ENCODE data around the gene SGSM2. TPM values are rescaled to one million over a fixed set of nuclear protein-coding genes. Genes with fewer than 3 reads are reported as not detected.

Gene SGSM2
- total RNA-seq, 1 experiment from 2014 or later: 62.0 TPM

GRCh38 chr17:2374549-2375285, 37.4 kb downstream of the SGSM2 start:
- no peak for TF ChIP-seq CTCF (conservative IDR thresholded peaks at IDR 0.05)
- no peak for TF ChIP-seq EZH2 (IDR thresholded peaks at IDR 0.05; ENCODE audit: low read depth)
- Histone ChIP-seq H3K79me2 (ENCODE audit: low read depth) (no peaks in the 10 kb centered on the region), H3K9me3 (ENCODE audit: insufficient read depth, low read depth) (no peaks in the 10 kb centered on the region), H4K20me1 (ENCODE audit: insufficient read depth) (no peaks in the 10 kb centered on the region), H3K4me3 (no peak overlapping the region), H3K4me1 (replicated peaks; ENCODE audit: insufficient read depth) (no peaks in the 10 kb centered on the region), H3K36me3 (ENCODE audit: low read depth) (no peaks in the 10 kb centered on the region), H3K27me3 (ENCODE audit: insufficient read depth, low read depth) (no peaks in the 10 kb centered on the region), H3F3A (ENCODE audit: insufficient read depth, low read depth) (no peaks in the 10 kb centered on the region; the same call in 1 of the 2 replicates), H3K27ac (no peak overlapping the region), H2AFZ (no peak overlapping the region), H3K9me2 (ENCODE audit: insufficient read depth) (no peaks in the 10 kb centered on the region), H3K4me2 (no peak overlapping the region)
- BruUV-seq (replicated peaks): no TSS peak
- no peak for DNase-seq
- ChIA-PET CTCF (no interaction called here), POLR2A (ENCODE audit: unreplicated experiment) (interaction anchor here (0.7 kb wide), 1 partner anchor 382 kb away, joined by 3 read pairs; no protein-coding TSS in a partner anchor)
- intact Hi-C loops (cut with micrococcal nuclease; ENCODE audit: unreplicated experiment): no loop called here

GRCh38 chr17:2375406-2375805, 38.1 kb downstream of the SGSM2 start:
- POLR2A ChIA-PET (ENCODE audit: unreplicated experiment): interaction anchor here (0.7 kb wide), 1 partner anchor 382 kb away, joined by 3 read pairs; no protein-coding TSS in a partner anchor
- Histone ChIP-seq H3K4me1 (replicated peaks; ENCODE audit: insufficient read depth) (no peaks in the 10 kb centered on the region), H3F3A (ENCODE audit: insufficient read depth, low read depth) (no peaks in the 10 kb centered on the region; the same call in 1 of the 2 replicates), H3K36me3 (ENCODE audit: low read depth) (no peaks in the 10 kb centered on the region), H3K27me3 (ENCODE audit: insufficient read depth, low read depth) (no peaks in the 10 kb centered on the region), H3K9me3 (ENCODE audit: insufficient read depth, low read depth) (no peaks in the 10 kb centered on the region), H3K27ac (no peak overlapping the region), H3K79me2 (ENCODE audit: low read depth) (no peaks in the 10 kb centered on the region), H3K9me2 (ENCODE audit: insufficient read depth) (no peaks in the 10 kb centered on the region), H3K4me3 (no peak overlapping the region), H4K20me1 (ENCODE audit: insufficient read depth) (no peaks in the 10 kb centered on the region), H3K4me2 (no peak overlapping the region), H2AFZ (no peak overlapping the region)
- CTCF ChIA-PET: no interaction called here
- DNase-seq: no peak
- no TSS peak for BruUV-seq (replicated peaks)
- no peak for TF ChIP-seq EZH2 (IDR thresholded peaks at IDR 0.05; ENCODE audit: low read depth)
- no peak for TF ChIP-seq CTCF (conservative IDR thresholded peaks at IDR 0.05)
- intact Hi-C loops (cut with micrococcal nuclease; ENCODE audit: unreplicated experiment): no loop called here

GRCh38 chr17:2376107-2376506, 38.8 kb downstream of the SGSM2 start:
- H3K9me2 ChIP-seq (ENCODE audit: insufficient read depth): no peaks in the 10 kb centered on the region
- DNase-seq: no peak
- H4K20me1 ChIP-seq (ENCODE audit: insufficient read depth): no peaks in the 10 kb centered on the region
- H3K4me2 ChIP-seq: no peak overlapping the region
- H3K4me1 ChIP-seq (replicated peaks; ENCODE audit: insufficient read depth): no peaks in the 10 kb centered on the region
- ChIA-PET POLR2A (ENCODE audit: unreplicated experiment) (interaction anchor here (0.5 to 0.6 kb wide), 2 partner anchors 26 to 178 kb away, joined by 4 to 6 read pairs; no protein-coding TSS in a partner anchor), CTCF (no interaction called here)
- H3F3A ChIP-seq (ENCODE audit: insufficient read depth, low read depth): no peaks in the 10 kb centered on the region; the same call in 1 of the 2 replicates
- no peak overlapping the region for H3K4me3 ChIP-seq
- no peak for TF ChIP-seq EZH2 (IDR thresholded peaks at IDR 0.05; ENCODE audit: low read depth)
- no peak for TF ChIP-seq CTCF (conservative IDR thresholded peaks at IDR 0.05)
- H3K27me3 ChIP-seq (ENCODE audit: insufficient read depth, low read depth): no peaks in the 10 kb centered on the region
- no peaks in the 10 kb centered on the region for H3K9me3 ChIP-seq (ENCODE audit: insufficient read depth, low read depth)
- BruUV-seq (replicated peaks): no TSS peak
- intact Hi-C loops (cut with micrococcal nuclease; ENCODE audit: unreplicated experiment): no loop called here
- no peaks in the 10 kb centered on the region for H3K79me2 ChIP-seq (ENCODE audit: low read depth)
- H2AFZ ChIP-seq: no peak overlapping the region
- H3K36me3 ChIP-seq (ENCODE audit: low read depth): no peaks in the 10 kb centered on the region
- no peak overlapping the region for H3K27ac ChIP-seq
